GM13977 (cell line): ENCODE results near the gene EPYC.

Experiments
- DNase-seq: peaks from one replicate; pipeline ENCODE4 v3.0.0; 2012; ENCODE audit warnings: low spot score
- CTCF ChIP-seq: IDR thresholded peaks from 2 replicates; pipeline ENCODE4 v1.5.1; 2012; ENCODE audit warnings: mild to moderate bottlenecking, control low read depth; ENCODE audit not compliant: insufficient read depth; ENCODE audit errors: extremely low read depth, missing control alignments
- in situ Hi-C: fragments of 300-500 bp; cut with MboI; formaldehyde crosslinking; loops from one replicate; pipeline ENCODE4 v1.12.0; 2022; ENCODE audit warnings: low sequenced_read_pairs, low pct_unique_long_range_greater_than_20kb, mixed read lengths, inconsistent platforms; ENCODE audit not compliant: unreplicated experiment

EPYC gene

GRCh38 chr12:90943255-90943654 is 61.5 kb downstream of the EPYC start:
- DNase-seq: no peak
- TF ChIP-seq CTCF: no peak
- in situ Hi-C loops: loop anchor here (25.0 kb wide), 1 partner anchor 1406 kb away; the partner anchor contains the start of gene POC1B

- TF ChIP-seq CTCF: peak; percentile 61
- DNase-seq: peak; percentile 21
- in situ Hi-C loops: loop anchor here (25.0 kb wide), 1 partner anchor 1404 kb away; the partner anchor contains the start of gene POC1B
Measured at GRCh38 chr12:90940872-90941499, 63.8 kb downstream of the EPYC start.

GRCh38 chr12:90939382-90939781 is 65.4 kb downstream of the EPYC start:
- no peak for TF ChIP-seq CTCF
- in situ Hi-C loops: loop anchor here (25.0 kb wide), 1 partner anchor 1402 kb away; the partner anchor contains the start of gene POC1B

GRCh38 chr12:90938451-90938850 is 66.3 kb downstream of the EPYC start:
- in situ Hi-C loops: loop anchor here (25.0 kb wide), 1 partner anchor 1401 kb away; the partner anchor contains the start of gene POC1B
- DNase-seq: no peak
- no peak for TF ChIP-seq CTCF

More at GRCh38 chr12:90939382-90939781, 65.4 kb downstream of the EPYC start:
- DNase-seq: no peak

GRCh38 chr12:90937651-90938050 is 67.1 kb downstream of the EPYC start:
- in situ Hi-C loops: loop anchor here (25.0 kb wide), 1 partner anchor 1400 kb away; the partner anchor contains the start of gene POC1B
- no peak for DNase-seq
- TF ChIP-seq CTCF: no peak

GRCh38 chr12:90936230-90937005 is 68.4 kb downstream of the EPYC start:
- no peak for TF ChIP-seq CTCF
- in situ Hi-C loops: loop anchor here (25.0 kb wide), 1 partner anchor 1399 kb away; the partner anchor contains the start of gene POC1B
- no peak for DNase-seq
